GM18873 (cell line): Measurements from ENCODE around the gene PTGR2.
"Not testable (repeated sequence)": the region's sequence is repeated elsewhere in the genome, so short reads cannot be mapped to it uniquely, and the experiment has no call there.

Source experiments
- ATAC-seq: cut with Tn5 transposase; IDR thresholded peaks from one replicate; pipeline ENCODE4 v1.9.1; 2021; ENCODE audit warnings: mild to moderate bottlenecking, moderate library complexity, moderate number of reproducible peaks; ENCODE audit not compliant: unreplicated experiment, low FRiP score

Gene PTGR2

DNA sequence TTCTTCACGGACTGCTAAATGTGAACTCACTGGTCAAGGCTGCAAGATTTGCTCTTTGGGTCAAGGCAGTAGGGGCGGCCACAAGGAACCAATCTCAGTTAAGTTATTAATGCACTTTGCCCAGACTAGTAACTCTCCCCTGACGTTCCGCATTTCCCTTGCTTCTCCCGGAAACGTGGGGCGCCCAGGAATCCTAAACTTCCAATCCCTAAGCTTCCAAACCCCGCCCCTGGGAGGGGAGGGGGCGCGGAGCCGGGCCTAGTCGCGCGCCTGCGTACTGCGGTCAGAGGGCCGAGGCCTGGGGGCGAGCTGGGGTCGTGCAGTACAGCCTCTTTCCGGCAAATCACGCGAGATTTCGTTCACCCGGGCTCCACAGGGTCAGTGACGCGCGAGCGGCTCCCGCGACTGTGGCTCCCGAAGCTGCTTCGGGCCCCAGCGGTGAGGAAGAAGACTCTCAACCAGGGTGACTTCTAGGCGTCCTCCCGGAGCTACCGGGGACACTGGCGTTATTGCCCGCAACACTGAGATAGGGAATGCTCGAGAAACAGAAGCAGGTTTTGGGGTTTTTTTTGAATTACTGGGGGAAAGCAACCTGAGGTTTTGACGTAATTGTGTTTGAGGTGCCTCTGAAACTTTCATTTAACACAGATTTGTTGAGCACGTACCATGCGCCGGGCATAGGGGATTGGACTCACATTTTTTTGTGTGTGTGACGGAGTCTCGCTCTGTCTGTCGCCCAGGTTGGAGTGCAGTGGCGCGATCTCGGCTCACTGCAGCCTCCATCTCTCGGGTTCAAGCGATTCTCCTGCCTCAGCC lies at the start of gene PTGR2:
Gene PTGR2, plus strand, starts transcription at position 265 of the 816 bp plus-strand sequence. CDS start 7,032 bp downstream, outside the sequence.
- peak; percentile 77 for ATAC-seq

- no peak for ATAC-seq
Measured at GRCh38 chr14:73802431-73803188, 49.0 kb upstream of the PTGR2 start.

- ATAC-seq, result no peak
Measured at GRCh38 chr14:73804636-73805035, 47.0 kb upstream of the PTGR2 start.

- ATAC-seq, result no peak
Measured at GRCh38 chr14:73807457-73807856, 44.2 kb upstream of the PTGR2 start.

DNA sequence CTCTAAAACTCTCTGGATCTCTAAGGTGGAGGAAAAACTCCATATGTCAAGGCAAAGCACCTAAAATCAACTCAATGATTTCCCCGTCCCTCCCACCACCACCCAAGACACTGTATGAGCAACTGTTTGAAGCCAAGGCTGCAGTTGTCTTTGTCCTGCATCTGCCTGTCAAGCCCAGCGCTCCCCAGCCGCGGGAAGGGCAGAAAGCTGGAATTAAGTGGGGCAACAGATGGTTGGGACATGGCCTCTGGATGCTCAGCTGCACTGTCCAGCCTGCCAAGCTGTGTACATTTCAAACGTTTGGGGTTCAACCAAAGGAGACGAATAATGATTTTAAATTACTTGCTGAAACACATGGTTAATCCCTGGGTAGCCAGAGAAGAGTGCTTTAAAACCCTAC lies 42.2 kb upstream of the PTGR2 start:
- ATAC-seq, result no peak

- ATAC-seq, result no peak
Measured at GRCh38 chr14:73810478-73811163, 41.0 kb upstream of the PTGR2 start.

DNA sequence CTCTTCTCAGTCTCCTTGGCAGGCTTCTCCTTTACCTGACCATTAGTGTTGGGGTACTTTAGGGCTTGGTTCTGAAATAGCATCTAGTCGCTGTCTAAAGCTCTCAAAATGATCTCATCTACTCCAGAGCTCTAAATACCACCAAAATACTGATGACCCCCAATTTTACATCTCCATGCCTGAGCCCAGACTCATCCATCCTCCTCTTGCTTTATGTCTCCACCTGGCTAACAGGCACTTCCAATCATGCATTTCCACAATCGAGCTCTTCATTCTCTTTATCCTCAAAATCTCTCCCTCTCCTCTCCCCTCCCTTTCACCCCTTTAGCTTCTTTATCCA lies 40.5 kb upstream of the PTGR2 start:
- no peak for ATAC-seq

- ATAC-seq, result no peak
Measured at GRCh38 chr14:73814153-73814552, 37.5 kb upstream of the PTGR2 start.

DNA sequence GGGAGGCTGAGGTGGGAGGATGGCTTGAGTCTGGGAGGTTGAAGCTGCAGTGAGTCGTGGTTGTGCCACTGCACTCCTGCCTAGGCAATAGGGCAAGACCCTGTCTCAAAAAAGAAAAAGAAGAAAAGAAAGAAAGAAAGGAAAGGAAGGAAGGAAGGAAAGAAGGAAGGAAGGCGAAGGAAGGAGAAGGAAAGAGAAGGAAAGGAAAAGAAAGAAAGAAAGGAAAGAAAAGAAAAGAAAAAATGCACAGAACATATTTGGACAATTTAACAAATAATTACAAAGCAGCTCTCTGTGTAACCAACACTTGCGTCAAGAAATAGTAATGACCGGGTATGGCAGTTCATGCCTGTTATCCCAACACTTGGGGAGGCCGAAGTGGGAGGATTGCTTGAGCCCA lies 35.8 kb upstream of the PTGR2 start:
- no peak for ATAC-seq

DNA sequence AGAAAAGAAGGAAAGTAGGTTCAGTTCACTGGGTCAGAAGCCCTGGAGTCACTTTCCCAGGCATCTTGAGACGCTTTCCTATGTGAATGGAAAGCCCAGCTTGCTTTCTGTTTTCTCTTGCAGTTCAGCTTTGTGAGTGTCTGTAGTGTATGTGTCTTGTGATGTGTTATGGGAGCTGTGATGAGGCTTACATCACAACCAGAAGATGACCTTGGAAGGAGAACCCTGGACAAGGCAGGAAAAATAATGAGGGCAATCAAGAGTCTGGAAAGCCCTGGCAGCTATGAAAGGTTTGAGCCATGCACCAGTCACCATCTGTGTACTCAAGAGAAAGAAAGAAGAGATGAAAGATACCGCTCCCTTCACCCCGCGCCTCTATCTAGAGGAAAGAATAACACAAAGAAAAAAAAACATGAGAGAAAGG lies 35.2 kb upstream of the PTGR2 start:
- ATAC-seq, result no peak

DNA sequence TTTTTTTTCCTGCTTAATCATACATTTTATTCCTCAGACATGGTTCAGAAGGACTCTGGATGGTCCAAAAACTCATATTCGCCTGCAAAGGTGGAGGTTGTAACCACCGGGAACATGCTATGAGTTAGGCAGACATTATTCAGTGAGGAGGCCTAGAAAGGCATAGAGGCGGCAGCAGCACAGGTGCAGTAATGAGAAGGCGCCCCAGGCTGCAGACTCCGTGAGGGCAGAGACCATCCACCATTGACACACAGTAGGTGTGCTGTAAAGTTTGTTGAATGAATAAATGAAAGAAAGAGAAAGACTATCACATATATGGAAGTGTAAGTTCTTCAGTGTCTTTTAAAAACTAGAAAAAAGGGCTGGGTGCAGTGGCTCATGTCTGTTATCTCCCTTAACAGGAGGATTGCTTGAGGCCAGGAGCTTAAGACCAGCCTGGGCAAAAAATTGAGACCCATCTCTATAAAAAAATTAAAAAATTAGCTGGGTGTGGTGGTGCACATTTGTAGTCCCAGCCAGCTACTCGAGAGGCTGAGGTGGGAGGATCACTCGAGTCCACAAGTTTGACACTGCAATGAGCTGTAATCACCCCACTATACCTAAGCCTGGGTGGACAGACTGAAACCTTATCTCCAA lies 34.5 kb upstream of the PTGR2 start:
- ATAC-seq, result no peak

- no peak for ATAC-seq
Measured at GRCh38 chr14:73818821-73819220, 32.8 kb upstream of the PTGR2 start.

DNA sequence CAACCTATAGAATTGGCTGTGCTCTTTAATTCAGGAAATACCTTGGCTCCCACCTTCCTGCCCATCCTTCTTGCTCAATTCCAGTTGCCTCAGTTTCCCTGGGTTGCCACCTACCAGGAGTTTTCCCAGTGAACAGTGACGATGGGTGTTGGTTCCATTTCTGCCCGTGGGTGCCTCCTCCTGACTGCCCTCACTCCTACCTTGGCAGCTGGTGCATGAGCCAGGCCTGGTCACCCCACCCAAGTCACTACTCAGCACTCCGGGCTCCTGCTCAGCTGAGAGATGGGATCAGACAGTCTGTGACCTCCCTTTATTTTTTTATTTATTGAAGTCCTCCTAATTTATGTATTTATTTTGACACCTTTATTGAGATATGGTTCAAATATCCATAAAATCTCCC lies 31.0 kb upstream of the PTGR2 start:
- ATAC-seq, result no peak

- no peak for ATAC-seq
Measured at GRCh38 chr14:73823339-73823885, 28.2 kb upstream of the PTGR2 start.

DNA sequence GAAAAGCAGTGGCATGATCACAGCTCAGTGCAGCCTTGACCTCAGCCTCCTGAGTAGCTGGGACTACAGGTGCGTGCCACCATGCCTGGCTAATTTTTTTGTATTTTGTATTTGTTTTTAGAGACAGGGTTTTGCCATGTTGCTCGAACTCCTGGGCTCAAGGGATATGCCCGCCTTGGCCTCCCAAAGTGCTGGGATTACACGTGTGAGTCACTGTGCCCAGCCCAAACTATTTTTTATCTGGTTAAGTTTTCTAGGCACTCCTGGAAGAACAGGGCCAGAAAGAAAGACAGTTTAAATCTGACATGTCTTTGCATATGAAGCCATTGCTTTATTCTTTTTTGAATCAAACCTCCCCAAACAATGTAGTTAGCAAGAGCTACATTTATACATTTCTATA lies 27.5 kb upstream of the PTGR2 start:
- no peak for ATAC-seq

- no peak for ATAC-seq
Measured at GRCh38 chr14:73824536-73824935, 27.1 kb upstream of the PTGR2 start.

DNA sequence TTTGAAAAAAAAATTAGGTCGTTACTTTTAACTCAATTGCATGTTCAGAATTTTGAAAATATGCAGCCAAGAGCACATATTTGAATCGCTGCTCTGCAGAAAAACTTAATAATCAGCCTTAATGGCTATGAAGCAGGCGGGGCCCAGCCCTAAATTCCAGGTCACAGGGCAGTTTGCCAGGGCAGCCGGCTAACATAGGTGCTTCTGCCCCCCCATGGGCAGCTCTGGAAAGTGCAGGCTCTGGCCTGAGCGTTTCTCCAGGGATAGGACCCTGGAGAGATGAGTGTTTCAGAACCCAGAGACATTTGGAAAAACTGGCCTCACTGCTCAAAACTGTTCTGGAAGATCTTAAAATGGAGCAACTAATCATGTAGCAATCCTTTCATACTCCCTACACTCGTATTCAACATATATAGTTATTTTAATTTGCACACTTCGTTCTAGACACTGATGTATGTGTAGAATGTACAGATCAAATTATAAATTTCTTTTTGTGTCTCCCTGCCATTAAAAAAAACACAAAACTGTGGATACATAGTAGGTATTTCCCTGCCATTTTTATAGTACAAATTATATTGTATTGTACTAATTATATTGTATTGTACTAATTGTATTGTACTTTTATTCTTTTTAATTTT lies 26.0 kb upstream of the PTGR2 start:
- no peak for ATAC-seq

DNA sequence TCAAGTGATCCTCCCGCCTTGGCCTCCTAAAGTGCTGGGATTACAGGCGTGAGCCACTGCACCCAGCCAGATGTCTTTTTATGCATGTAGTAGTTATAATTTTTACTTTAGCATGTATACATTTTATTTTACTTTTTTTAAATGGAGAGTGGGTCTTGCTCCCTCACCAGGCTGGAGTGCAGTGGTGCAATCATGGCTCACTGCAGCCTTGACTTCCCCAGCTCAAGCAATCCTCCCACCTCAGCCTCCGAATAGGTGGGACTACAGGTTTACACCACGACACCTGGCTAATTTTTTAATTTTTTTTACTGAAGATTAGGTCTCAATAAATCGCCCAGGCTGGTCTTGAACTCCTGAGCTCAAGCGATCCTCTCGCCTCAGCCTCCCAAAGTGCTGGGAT lies 24.4 kb upstream of the PTGR2 start:
- not testable (repeated sequence) for ATAC-seq

GRCh38 chr14:73829071-73829470 lies 22.6 kb upstream of the PTGR2 start:
- no peak for ATAC-seq
